Measurements from ENCODE around the gene DTNB. TPM values are rescaled to one million over a fixed set of nuclear protein-coding genes. Genes with fewer than 3 reads are reported as not detected.

DTNB gene
- total and polyA plus RNA-seq, 10 of the 15 experiments (the other 5 are each of a cell fraction or from before 2014, with no cell fraction given): 4.5 to 30.6 (median 11.9) TPM

DNA sequence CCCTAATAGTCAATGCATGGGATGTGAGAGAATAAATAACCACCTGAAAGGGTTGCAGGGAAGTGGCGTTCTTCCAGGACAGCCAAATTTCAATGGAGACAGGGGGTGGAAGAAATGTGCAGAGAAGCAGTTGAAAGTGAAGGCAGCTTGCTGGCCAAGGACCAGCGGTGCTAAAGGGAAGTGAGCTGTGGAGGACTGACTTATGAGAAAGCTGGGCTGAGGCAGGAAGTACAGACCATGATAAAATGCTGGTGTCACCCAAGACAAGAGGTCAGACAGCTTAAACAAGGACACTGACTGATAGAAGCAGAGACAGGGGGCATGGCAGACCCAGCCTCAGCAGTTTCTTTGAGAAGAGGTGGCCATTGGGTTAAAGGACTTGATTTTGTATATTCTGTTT is 106.7 kb downstream of the DTNB start (continued):
- TF ChIP-seq SIX5 (IDR thresholded peaks at IDR 0.05; ENCODE audit: low read depth, low read length, severe bottlenecking): no peak
- TF ChIP-seq, protein P1, sequence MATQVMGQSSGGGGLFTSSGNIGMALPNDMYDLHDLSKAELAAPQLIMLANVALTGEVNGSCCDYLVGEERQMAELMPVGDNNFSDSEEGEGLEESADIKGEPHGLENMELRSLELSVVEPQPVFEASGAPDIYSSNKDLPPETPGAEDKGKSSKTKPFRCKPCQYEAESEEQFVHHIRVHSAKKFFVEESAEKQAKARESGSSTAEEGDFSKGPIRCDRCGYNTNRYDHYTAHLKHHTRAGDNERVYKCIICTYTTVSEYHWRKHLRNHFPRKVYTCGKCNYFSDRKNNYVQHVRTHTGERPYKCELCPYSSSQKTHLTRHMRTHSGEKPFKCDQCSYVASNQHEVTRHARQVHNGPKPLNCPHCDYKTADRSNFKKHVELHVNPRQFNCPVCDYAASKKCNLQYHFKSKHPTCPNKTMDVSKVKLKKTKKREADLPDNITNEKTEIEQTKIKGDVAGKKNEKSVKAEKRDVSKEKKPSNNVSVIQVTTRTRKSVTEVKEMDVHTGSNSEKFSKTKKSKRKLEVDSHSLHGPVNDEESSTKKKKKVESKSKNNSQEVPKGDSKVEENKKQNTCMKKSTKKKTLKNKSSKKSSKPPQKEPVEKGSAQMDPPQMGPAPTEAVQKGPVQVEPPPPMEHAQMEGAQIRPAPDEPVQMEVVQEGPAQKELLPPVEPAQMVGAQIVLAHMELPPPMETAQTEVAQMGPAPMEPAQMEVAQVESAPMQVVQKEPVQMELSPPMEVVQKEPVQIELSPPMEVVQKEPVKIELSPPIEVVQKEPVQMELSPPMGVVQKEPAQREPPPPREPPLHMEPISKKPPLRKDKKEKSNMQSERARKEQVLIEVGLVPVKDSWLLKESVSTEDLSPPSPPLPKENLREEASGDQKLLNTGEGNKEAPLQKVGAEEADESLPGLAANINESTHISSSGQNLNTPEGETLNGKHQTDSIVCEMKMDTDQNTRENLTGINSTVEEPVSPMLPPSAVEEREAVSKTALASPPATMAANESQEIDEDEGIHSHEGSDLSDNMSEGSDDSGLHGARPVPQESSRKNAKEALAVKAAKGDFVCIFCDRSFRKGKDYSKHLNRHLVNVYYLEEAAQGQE (IDR thresholded peaks at IDR 0.05; ENCODE audit: low read depth, low read length): no peak
- TF ChIP-seq, protein P2, sequence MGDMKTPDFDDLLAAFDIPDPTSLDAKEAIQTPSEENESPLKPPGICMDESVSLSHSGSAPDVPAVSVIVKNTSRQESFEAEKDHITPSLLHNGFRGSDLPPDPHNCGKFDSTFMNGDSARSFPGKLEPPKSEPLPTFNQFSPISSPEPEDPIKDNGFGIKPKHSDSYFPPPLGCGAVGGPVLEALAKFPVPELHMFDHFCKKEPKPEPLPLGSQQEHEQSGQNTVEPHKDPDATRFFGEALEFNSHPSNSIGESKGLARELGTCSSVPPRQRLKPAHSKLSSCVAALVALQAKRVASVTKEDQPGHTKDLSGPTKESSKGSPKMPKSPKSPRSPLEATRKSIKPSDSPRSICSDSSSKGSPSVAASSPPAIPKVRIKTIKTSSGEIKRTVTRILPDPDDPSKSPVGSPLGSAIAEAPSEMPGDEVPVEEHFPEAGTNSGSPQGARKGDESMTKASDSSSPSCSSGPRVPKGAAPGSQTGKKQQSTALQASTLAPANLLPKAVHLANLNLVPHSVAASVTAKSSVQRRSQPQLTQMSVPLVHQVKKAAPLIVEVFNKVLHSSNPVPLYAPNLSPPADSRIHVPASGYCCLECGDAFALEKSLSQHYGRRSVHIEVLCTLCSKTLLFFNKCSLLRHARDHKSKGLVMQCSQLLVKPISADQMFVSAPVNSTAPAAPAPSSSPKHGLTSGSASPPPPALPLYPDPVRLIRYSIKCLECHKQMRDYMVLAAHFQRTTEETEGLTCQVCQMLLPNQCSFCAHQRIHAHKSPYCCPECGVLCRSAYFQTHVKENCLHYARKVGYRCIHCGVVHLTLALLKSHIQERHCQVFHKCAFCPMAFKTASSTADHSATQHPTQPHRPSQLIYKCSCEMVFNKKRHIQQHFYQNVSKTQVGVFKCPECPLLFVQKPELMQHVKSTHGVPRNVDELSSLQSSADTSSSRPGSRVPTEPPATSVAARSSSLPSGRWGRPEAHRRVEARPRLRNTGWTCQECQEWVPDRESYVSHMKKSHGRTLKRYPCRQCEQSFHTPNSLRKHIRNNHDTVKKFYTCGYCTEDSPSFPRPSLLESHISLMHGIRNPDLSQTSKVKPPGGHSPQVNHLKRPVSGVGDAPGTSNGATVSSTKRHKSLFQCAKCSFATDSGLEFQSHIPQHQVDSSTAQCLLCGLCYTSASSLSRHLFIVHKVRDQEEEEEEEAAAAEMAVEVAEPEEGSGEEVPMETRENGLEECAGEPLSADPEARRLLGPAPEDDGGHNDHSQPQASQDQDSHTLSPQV (IDR thresholded peaks at IDR 0.05): no peak
- TF ChIP-seq KAT2A (conservative IDR thresholded peaks at IDR 0.05; ENCODE audit: control insufficient read depth, low read depth, low read length): no peak
- TF ChIP-seq SMAD5 (IDR thresholded peaks at IDR 0.05; ENCODE audit: low read depth): no peak
- no peak for TF ChIP-seq RBBP5 (conservative IDR thresholded peaks at IDR 0.05)
- TF ChIP-seq POLR2AphosphoS2 (IDR thresholded peaks at IDR 0.05; ENCODE audit: low read depth, low read length): no peak
- TF ChIP-seq SRF (IDR thresholded peaks at IDR 0.05; ENCODE audit: low read depth in 2 of 2, low read length in 2 of 2): no peak
- TF ChIP-seq, protein P3, sequence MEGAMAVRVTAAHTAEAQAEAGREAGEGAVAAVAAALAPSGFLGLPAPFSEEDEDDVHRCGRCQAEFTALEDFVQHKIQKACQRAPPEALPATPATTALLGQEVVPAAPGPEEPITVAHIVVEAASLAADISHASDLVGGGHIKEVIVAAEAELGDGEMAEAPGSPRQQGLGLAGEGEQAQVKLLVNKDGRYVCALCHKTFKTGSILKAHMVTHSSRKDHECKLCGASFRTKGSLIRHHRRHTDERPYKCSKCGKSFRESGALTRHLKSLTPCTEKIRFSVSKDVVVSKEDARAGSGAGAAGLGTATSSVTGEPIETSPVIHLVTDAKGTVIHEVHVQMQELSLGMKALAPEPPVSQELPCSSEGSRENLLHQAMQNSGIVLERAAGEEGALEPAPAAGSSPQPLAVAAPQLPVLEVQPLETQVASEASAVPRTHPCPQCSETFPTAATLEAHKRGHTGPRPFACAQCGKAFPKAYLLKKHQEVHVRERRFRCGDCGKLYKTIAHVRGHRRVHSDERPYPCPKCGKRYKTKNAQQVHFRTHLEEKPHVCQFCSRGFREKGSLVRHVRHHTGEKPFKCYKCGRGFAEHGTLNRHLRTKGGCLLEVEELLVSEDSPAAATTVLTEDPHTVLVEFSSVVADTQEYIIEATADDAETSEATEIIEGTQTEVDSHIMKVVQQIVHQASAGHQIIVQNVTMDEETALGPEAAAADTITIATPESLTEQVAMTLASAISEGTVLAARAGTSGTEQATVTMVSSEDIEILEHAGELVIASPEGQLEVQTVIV (IDR thresholded peaks at IDR 0.05; ENCODE audit: borderline replicate concordance, partially characterized antibody): no peak
- TF ChIP-seq, protein P4, sequence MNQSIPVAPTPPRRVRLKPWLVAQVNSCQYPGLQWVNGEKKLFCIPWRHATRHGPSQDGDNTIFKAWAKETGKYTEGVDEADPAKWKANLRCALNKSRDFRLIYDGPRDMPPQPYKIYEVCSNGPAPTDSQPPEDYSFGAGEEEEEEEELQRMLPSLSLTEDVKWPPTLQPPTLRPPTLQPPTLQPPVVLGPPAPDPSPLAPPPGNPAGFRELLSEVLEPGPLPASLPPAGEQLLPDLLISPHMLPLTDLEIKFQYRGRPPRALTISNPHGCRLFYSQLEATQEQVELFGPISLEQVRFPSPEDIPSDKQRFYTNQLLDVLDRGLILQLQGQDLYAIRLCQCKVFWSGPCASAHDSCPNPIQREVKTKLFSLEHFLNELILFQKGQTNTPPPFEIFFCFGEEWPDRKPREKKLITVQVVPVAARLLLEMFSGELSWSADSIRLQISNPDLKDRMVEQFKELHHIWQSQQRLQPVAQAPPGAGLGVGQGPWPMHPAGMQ (IDR thresholded peaks at IDR 0.05; ENCODE audit: borderline replicate concordance): no peak
- no peak for TF ChIP-seq NFXL1 (IDR thresholded peaks at IDR 0.05; ENCODE audit: borderline replicate concordance)
- TF ChIP-seq ZZZ3 (IDR thresholded peaks at IDR 0.05; ENCODE audit: control insufficient read depth, insufficient read length, low read depth): no peak
- TF ChIP-seq RAD51 (IDR thresholded peaks at IDR 0.05): no peak
- 0 out of 2 replicates have a peak, but pooled peaks have one; percentile 33 for TF ChIP-seq IRF4 (IDR thresholded peaks at IDR 0.05; ENCODE audit: low read depth, low read length)
- peak; percentile 54; the same call in 1 of the 2 replicates for TF ChIP-seq IKZF1 (conservative IDR thresholded peaks at IDR 0.05)
- no peak for TF ChIP-seq POU2F2 (IDR thresholded peaks at IDR 0.05; ENCODE audit: borderline replicate concordance, low read depth, low read length)
- TF ChIP-seq ATF7 (IDR thresholded peaks at IDR 0.05; ENCODE audit: low read depth): 0 out of 2 replicates have a peak, but pooled peaks have one; percentile 18
- no peak for TF ChIP-seq RFX5 (IDR thresholded peaks at IDR 0.05; ENCODE audit: low read depth, low read length)
- TF ChIP-seq ZNF217 (IDR thresholded peaks at IDR 0.05): no peak
- no peak for TF ChIP-seq SP1 (IDR thresholded peaks at IDR 0.05; ENCODE audit: low read depth, low read length)
- no peak for TF ChIP-seq EGR1 (IDR thresholded peaks at IDR 0.05; ENCODE audit: borderline replicate concordance in 1 of 2, low read depth in 2 of 2, low read length in 2 of 2)

Measured in GM12878 (cell line).